Thymus (tissue), 11 donors: Measurements from ENCODE around the gene LRP1-AS. TPM values are rescaled to one million over a fixed set of nuclear protein-coding genes. Genes with fewer than 3 reads are reported as not detected.

Experiments
- DNase-seq, 9 donors: peaks; one replicate each; pipeline ENCODE4 v3.0.0-alpha.2; 2013; ENCODE audit warnings: low spot score in 9 of 9, low read depth in 6 of 9, missing footprints in 1 of 9
- H3K27ac ChIP-seq, 2 donors: one replicate each; pipeline ENCODE4 v1.5.1; 2013; ENCODE audit warnings: control low read depth in 1 of 2, low read depth in 1 of 2, low read length in 1 of 2, mild to moderate bottlenecking in 1 of 2, moderate library complexity in 1 of 2
- H3K27me3 ChIP-seq, 2 donors: one replicate each; pipeline ENCODE4 v1.5.1; 2013; ENCODE audit warnings: low read length in 1 of 2; ENCODE audit not compliant: control insufficient read depth in 2 of 2, insufficient read depth in 1 of 2
- H3K36me3 ChIP-seq, 2 donors: one replicate each; pipeline ENCODE4 v1.5.1; 2013; ENCODE audit warnings: low read length in 1 of 2, mild to moderate bottlenecking in 1 of 2, moderate library complexity in 1 of 2; ENCODE audit not compliant: control insufficient read depth in 2 of 2, insufficient read depth in 2 of 2
- H3K4me1 ChIP-seq, 2 donors: one replicate each; pipeline ENCODE4 v1.5.1; 2013; ENCODE audit warnings: low read length in 2 of 2; ENCODE audit not compliant: control insufficient read depth in 2 of 2, insufficient read depth in 2 of 2
- H3K4me3 ChIP-seq, 2 donors: one replicate each; pipeline ENCODE4 v1.5.1; 2013; ENCODE audit warnings: low read length in 2 of 2, control low read depth in 1 of 2, mild to moderate bottlenecking in 1 of 2
- H3K9me3 ChIP-seq, 2 donors: one replicate each; pipeline ENCODE4 v1.5.1; 2013; ENCODE audit warnings: low read length in 1 of 2, mild to moderate bottlenecking in 1 of 2; ENCODE audit not compliant: control insufficient read depth in 2 of 2, insufficient read depth in 1 of 2
- WGBS: extraction: QIAGEN DNeasy Blood & Tissue Kit; methylation state at CpG from one replicate; pipeline ENCODE4 v1.1.7; 2013; 5-methylcytosine and 5-hydroxymethylcytosine counted together
- polyA plus RNA-seq: library from polyadenylated mRNA; stranded (reverse); fragments of 200-250 nt; gene quantifications from one replicate; pipeline ENCODE4 v1.2.3, GENCODE V29; 2013
- total RNA-seq: library from RNA; stranded (reverse); fragments of 120-200 nt; gene quantifications from one replicate; pipeline ENCODE4 v1.2.4, GENCODE V29; 2013
- donor health status: healthy.

LRP1-AS gene
- total and polyA plus RNA-seq, 2 donors, result not detected

- H3K27ac ChIP-seq, result no peak overlapping the region
These were observed 35.6 kb upstream of the LRP1-AS start for GRCh38 chr12:57182918-57183575.

GRCh38 chr12:57181561-57182155 is 34.2 kb upstream of the LRP1-AS start:
- DNase-seq, result no peak
- no peak overlapping the region for H3K4me3 ChIP-seq
- 90% methylated on average over 5 of the region's 5 CpGs for WGBS
- H3K27ac ChIP-seq, result no peak overlapping the region
- H3K27me3 ChIP-seq, result peaks cover 0 to 10% of the 10 kb centered on the region in 2 donors
- no peaks in the 10 kb centered on the region for H3K36me3 ChIP-seq
- peaks cover 0 to 3% of the 10 kb centered on the region in 2 donors for H3K4me1 ChIP-seq
- no peaks in the 10 kb centered on the region for H3K9me3 ChIP-seq

More at GRCh38 chr12:57182918-57183575, 35.6 kb upstream of the LRP1-AS start:
- peak; percentile 30 to 86 (median 71) for DNase-seq
- H3K36me3 ChIP-seq, result no peaks in the 10 kb centered on the region
- H3K9me3 ChIP-seq, result no peaks in the 10 kb centered on the region
- no peak overlapping the region for H3K4me3 ChIP-seq
- 62% methylated on average over 13 of the region's 13 CpGs for WGBS
- H3K4me1 ChIP-seq, result peaks cover 0 to 3% of the 10 kb centered on the region in 2 donors
- peaks cover 0 to 9% of the 10 kb centered on the region in 2 donors for H3K27me3 ChIP-seq

GRCh38 chr12:57181072-57181471 is 33.7 kb upstream of the LRP1-AS start:
- 88% methylated on average over 9 of the region's 9 CpGs for WGBS
- H3K4me1 ChIP-seq, result peaks cover 0 to 3% of the 10 kb centered on the region in 2 donors

GRCh38 chr12:57180321-57180989 is 33.0 kb upstream of the LRP1-AS start:
- Histone ChIP-seq H3K27ac (no peak overlapping the region), H3K4me1 (peaks cover 0 to 3% of the 10 kb centered on the region in 2 donors)

More at GRCh38 chr12:57181072-57181471, 33.7 kb upstream of the LRP1-AS start:
- Histone ChIP-seq H3K4me3 (no peak overlapping the region), H3K9me3 (no peaks in the 10 kb centered on the region), H3K27me3 (peaks cover 0 to 10% of the 10 kb centered on the region in 2 donors), H3K36me3 (no peaks in the 10 kb centered on the region), H3K27ac (no peak overlapping the region)
- DNase-seq, result no peak

GRCh38 chr12:57179331-57180086 is 32.1 kb upstream of the LRP1-AS start:
- Histone ChIP-seq H3K9me3 (no peaks in the 10 kb centered on the region), H3K27ac (no peak overlapping the region), H3K36me3 (no peaks in the 10 kb centered on the region), H3K4me3 (no peak overlapping the region), H3K27me3 (peaks cover 0 to 12% of the 10 kb centered on the region in 2 donors), H3K4me1 (peaks cover 0 to 3% of the 10 kb centered on the region in 2 donors)
- no peak for DNase-seq
- 96% methylated on average over 27 of the region's 27 CpGs for WGBS

More at GRCh38 chr12:57180321-57180989, 33.0 kb upstream of the LRP1-AS start:
- no peak overlapping the region for H3K4me3 ChIP-seq
- H3K27me3 ChIP-seq, result peaks cover 0 to 12% of the 10 kb centered on the region in 2 donors
- DNase-seq, result no peak
- no peaks in the 10 kb centered on the region for H3K9me3 ChIP-seq
- H3K36me3 ChIP-seq, result no peaks in the 10 kb centered on the region
- 98% methylated on average over 20 of the region's 20 CpGs for WGBS

GRCh38 chr12:57178213-57178612 is 30.8 kb upstream of the LRP1-AS start:
- H3K9me3 ChIP-seq, result no peaks in the 10 kb centered on the region
- H3K4me3 ChIP-seq, result no peak overlapping the region
- 95% methylated on average over 14 of the region's 14 CpGs for WGBS
- peaks cover 0 to 2% of the 10 kb centered on the region in 2 donors for H3K4me1 ChIP-seq
- no peak for DNase-seq
- H3K36me3 ChIP-seq, result no peaks in the 10 kb centered on the region
- H3K27ac ChIP-seq, result no peak overlapping the region
- peaks cover 0 to 7% of the 10 kb centered on the region in 2 donors for H3K27me3 ChIP-seq

GRCh38 chr12:57177354-57177753 is 29.9 kb upstream of the LRP1-AS start:
- Histone ChIP-seq H3K27me3 (peaks cover 0 to 7% of the 10 kb centered on the region in 2 donors), H3K4me3 (no peak overlapping the region), H3K9me3 (no peaks in the 10 kb centered on the region), H3K36me3 (no peaks in the 10 kb centered on the region), H3K27ac (no peak overlapping the region), H3K4me1 (no peaks in the 10 kb centered on the region)
- 97% methylated on average over 16 of the region's 16 CpGs for WGBS
- no peak for DNase-seq

GRCh38 chr12:57176846-57177245 is 29.4 kb upstream of the LRP1-AS start:
- Histone ChIP-seq H3K9me3 (no peaks in the 10 kb centered on the region), H3K4me1 (no peaks in the 10 kb centered on the region), H3K36me3 (no peaks in the 10 kb centered on the region), H3K4me3 (no peak overlapping the region), H3K27ac (no peak overlapping the region), H3K27me3 (peaks cover 0 to 7% of the 10 kb centered on the region in 2 donors)
- DNase-seq, result no peak
- 94% methylated on average over 9 of the region's 9 CpGs for WGBS
